Endothelial cell of umbilical vein (primary cell): ENCODE data around the gene SNAP23.

Experiments used
- EZH2 ChIP-seq: IDR thresholded peaks from 2 replicates; pipeline ENCODE4 v1.6.1; 2012; ENCODE audit warnings: borderline replicate concordance, low read depth, mild to moderate bottlenecking, moderate library complexity, low read length, inconsistent platforms; ENCODE audit not compliant: severe bottlenecking
- FOS ChIP-seq: IDR thresholded peaks from 2 replicates; pipeline ENCODE4 v1.6.1; 2011; ENCODE audit warnings: mild to moderate bottlenecking, low read length, moderate library complexity, borderline replicate concordance; ENCODE audit not compliant: insufficient read depth
- POLR2A ChIP-seq: IDR thresholded peaks from 2 replicates; pipeline ENCODE4 v1.6.1; 2012; ENCODE audit warnings: low read depth, mild to moderate bottlenecking, control low read depth, low read length
- TF ChIP-seq, protein P1 (sequence below), 2 donors: IDR thresholded peaks; 1 replicate in 1 of 2; 2 replicates in 1 of 2; pipeline ENCODE4 v1.5.1; 2011; ENCODE audit warnings: low read length in 2 of 2, mild to moderate bottlenecking in 2 of 2, moderate library complexity in 2 of 2, control low read depth in 1 of 2, inconsistent platforms in 1 of 2, low read depth in 1 of 2; ENCODE audit not compliant: insufficient read depth in 1 of 2; ENCODE audit errors: extremely low read depth in 1 of 2
- TF ChIP-seq, protein P2 (sequence below): IDR thresholded peaks from 2 replicates; pipeline ENCODE4 v1.6.1; 2011; ENCODE audit not compliant: insufficient read depth, insufficient read length

DNA sequence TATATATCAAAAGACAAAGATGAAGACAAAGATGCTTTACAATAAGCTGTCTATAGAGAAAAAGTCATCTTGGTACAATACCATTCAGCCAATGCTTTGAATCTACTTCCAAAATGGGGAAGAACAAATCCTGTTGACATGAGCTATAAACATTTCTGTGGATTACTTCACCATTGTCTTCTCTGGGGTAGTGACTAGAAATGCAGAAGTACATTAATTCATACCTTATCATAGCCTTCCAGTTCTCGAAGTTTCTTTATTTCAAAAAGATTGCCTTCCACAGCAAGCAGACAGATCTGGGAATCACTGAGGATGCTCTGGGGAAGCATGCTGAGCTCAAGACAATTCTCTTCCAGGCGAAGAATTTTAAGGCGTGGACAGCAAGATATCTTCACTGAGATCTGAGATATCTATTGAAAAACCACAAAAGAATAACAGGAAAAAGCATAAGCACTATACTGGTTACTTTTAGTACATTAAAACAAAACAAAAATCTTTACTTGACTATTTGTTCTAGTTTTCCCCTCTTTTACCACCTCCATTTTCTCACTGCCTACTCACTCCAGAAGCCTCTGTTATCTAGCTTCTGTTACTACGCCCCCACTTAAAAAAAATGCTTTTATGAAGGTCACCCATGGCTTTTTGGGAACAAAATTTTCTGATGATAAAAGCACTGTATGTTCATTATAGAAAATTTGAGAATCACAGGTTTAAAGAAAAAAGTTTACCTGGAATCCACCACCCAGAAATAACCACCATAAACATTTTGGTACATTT lies 49.6 kb downstream of the SNAP23 start:
- TF ChIP-seq, protein P1, sequence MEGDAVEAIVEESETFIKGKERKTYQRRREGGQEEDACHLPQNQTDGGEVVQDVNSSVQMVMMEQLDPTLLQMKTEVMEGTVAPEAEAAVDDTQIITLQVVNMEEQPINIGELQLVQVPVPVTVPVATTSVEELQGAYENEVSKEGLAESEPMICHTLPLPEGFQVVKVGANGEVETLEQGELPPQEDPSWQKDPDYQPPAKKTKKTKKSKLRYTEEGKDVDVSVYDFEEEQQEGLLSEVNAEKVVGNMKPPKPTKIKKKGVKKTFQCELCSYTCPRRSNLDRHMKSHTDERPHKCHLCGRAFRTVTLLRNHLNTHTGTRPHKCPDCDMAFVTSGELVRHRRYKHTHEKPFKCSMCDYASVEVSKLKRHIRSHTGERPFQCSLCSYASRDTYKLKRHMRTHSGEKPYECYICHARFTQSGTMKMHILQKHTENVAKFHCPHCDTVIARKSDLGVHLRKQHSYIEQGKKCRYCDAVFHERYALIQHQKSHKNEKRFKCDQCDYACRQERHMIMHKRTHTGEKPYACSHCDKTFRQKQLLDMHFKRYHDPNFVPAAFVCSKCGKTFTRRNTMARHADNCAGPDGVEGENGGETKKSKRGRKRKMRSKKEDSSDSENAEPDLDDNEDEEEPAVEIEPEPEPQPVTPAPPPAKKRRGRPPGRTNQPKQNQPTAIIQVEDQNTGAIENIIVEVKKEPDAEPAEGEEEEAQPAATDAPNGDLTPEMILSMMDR (IDR thresholded peaks at IDR 0.05; ENCODE audit: extremely low read depth in 1 of 2, insufficient read depth in 1 of 2, low read depth in 1 of 2, low read length in 2 of 2) = no peak
- no peak for TF ChIP-seq POLR2A
- TF ChIP-seq, protein P2, sequence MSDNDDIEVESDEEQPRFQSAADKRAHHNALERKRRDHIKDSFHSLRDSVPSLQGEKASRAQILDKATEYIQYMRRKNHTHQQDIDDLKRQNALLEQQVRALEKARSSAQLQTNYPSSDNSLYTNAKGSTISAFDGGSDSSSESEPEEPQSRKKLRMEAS = no peak
- no peak for TF ChIP-seq FOS
- TF ChIP-seq EZH2 = no peak
